Measurements from ENCODE around the gene PPP3CB.

The PPP3CB gene

DNA sequence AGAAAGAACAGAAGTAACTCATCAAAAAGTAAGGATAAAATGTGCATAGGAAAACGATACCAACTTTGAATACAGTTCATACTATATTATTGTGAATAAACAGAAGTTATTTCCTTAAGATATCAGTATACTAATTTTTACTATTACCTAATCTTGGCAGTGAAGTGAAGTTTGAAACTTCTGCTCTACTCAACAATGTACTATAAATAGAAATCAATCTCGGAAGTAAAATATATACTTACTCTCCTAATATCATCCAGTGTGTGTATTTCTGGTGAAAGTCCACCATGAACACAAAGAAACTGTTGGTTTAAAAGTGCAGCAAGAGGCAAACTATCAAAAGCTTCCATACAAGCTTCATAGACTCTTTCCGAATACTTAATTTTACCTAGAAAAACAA, 24.6 kb downstream of the PPP3CB start:
- Histone ChIP-seq H3K27ac (replicated peaks; ENCODE audit: low read length) (no peak overlapping the region), H2BK5ac (ENCODE audit: low read length) (no peak overlapping the region), H3K27me3 (ENCODE audit: control insufficient read depth in 3 of 3, insufficient read depth in 3 of 3, low read depth in 1 of 3, low read length in 3 of 3) (no peaks in the 10 kb centered on the region), H4K91ac (ENCODE audit: low read depth, low read length, poor library complexity) (no peak overlapping the region), H2BK120ac (ENCODE audit: low read depth, low read length) (no peak overlapping the region), H3K23ac (ENCODE audit: low read depth, low read length, poor library complexity) (no peak overlapping the region), H2AFZ (ENCODE audit: low read length) (no peak overlapping the region), H3K4me3 (ENCODE audit: low read length in 2 of 2) (no peak overlapping the region), H3K4me2 (ENCODE audit: insufficient read depth, low read length, poor library complexity, severe bottlenecking) (no peak overlapping the region), H3K36me3 (replicated peaks in 1 of 2; ENCODE audit: control insufficient read depth in 2 of 2, insufficient read depth in 2 of 2, low read length in 2 of 2) (peaks cover 10 to 98% of the 10 kb centered on the region in 2 donors), H3K9ac (ENCODE audit: low read depth, low read length, poor library complexity) (no peak overlapping the region), H2BK12ac (ENCODE audit: low read length) (no peak overlapping the region), H2BK15ac (ENCODE audit: low read length) (no peak overlapping the region), H3K79me1 (ENCODE audit: low read depth, low read length) (peaks cover 1% of the 10 kb centered on the region), H3K18ac (ENCODE audit: low read length) (no peak overlapping the region), H3K4ac (ENCODE audit: low read length) (no peak overlapping the region), H3K9me3 (replicated peaks in 1 of 2; ENCODE audit: control insufficient read depth in 2 of 2, insufficient read depth in 1 of 2, low read depth in 1 of 2, low read length in 2 of 2) (no peaks in the 10 kb centered on the region), H3K4me1 (ENCODE audit: control insufficient read depth in 2 of 2, insufficient read depth in 1 of 2, low read depth in 1 of 2, low read length in 2 of 2) (no peaks in the 10 kb centered on the region), H2AK5ac (ENCODE audit: low read depth, low read length) (no peak overlapping the region), H4K8ac (ENCODE audit: low read depth, low read length) (no peak overlapping the region), H3K14ac (ENCODE audit: low read length) (no peak overlapping the region)
- no peak for DNase-seq (ENCODE audit: low spot score)
- WGBS, 2 donors (ENCODE audit: extremely low coverage in 2 of 2, insufficient read length in 2 of 2, insufficient replicate concordance in 1 of 2): no CpG with 5 or more reads among the region's 3 CpGs

DNA sequence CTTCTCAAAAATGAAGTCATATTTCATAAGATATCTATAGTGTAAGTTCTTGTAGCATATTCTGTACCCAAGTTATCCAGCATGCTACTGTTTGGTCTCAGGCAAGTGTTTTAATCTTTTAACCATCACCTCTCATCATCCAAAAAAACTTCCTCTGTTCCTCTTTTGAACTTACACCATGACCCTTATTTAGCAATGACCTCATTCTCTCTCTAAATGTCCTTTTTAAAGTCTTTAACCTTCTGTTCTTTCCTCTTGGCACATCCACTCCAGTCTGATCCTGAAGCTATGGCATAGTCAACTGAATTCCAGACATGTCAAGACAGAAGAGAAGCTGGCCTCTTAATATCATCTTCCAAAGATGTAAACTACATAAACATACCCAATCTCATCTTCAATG, 26.2 kb downstream of the PPP3CB start:
- Histone ChIP-seq H3K23ac (ENCODE audit: low read depth, low read length, poor library complexity) (no peak overlapping the region), H2BK12ac (ENCODE audit: low read length) (no peak overlapping the region)

DNA sequence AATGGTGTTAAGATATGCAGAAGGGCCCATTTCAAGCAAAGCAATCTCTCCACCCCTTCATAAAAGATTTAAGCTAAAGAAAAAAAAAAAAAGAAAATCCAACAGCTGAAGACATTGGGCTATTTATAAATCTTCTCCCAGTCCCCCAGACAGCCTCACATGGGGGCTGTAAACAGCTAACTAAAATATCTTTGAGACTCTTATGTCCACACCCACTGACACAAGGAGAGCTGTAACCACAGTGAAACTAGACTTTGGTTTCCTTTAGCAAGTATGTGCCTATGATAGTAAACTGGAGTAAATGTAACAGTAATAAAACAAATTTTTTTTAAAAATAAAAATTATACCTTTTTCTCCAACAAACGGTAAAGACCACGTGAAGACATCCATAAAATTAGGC, 28.6 kb downstream of the PPP3CB start:
- H3K79me1 ChIP-seq (ENCODE audit: low read depth, low read length): no peaks in the 10 kb centered on the region

More for the DNA sequence above, 26.2 kb downstream of the PPP3CB start:
- Histone ChIP-seq H3K18ac (ENCODE audit: low read length) (no peak overlapping the region), H2BK15ac (ENCODE audit: low read length) (no peak overlapping the region), H4K8ac (ENCODE audit: low read depth, low read length) (no peak overlapping the region), H3K9ac (ENCODE audit: low read depth, low read length, poor library complexity) (no peak overlapping the region), H2AFZ (ENCODE audit: low read length) (no peak overlapping the region), H3K36me3 (replicated peaks in 1 of 2; ENCODE audit: control insufficient read depth in 2 of 2, insufficient read depth in 2 of 2, low read length in 2 of 2) (peaks cover 12 to 98% of the 10 kb centered on the region in 2 donors), H3K27ac (replicated peaks; ENCODE audit: low read length) (no peak overlapping the region), H3K4me3 (ENCODE audit: low read length in 2 of 2) (no peak overlapping the region), H3K79me1 (ENCODE audit: low read depth, low read length) (peaks cover 1% of the 10 kb centered on the region), H3K14ac (ENCODE audit: low read length) (no peak overlapping the region), H3K4me1 (ENCODE audit: control insufficient read depth in 2 of 2, insufficient read depth in 1 of 2, low read depth in 1 of 2, low read length in 2 of 2) (no peaks in the 10 kb centered on the region), H2BK120ac (ENCODE audit: low read depth, low read length) (no peak overlapping the region), H2BK5ac (ENCODE audit: low read length) (no peak overlapping the region), H3K4me2 (ENCODE audit: insufficient read depth, low read length, poor library complexity, severe bottlenecking) (no peak overlapping the region), H3K9me3 (replicated peaks in 1 of 2; ENCODE audit: control insufficient read depth in 2 of 2, insufficient read depth in 1 of 2, low read depth in 1 of 2, low read length in 2 of 2) (no peaks in the 10 kb centered on the region), H2AK5ac (ENCODE audit: low read depth, low read length) (no peak overlapping the region), H4K91ac (ENCODE audit: low read depth, low read length, poor library complexity) (no peak overlapping the region), H3K4ac (ENCODE audit: low read length) (no peak overlapping the region), H3K27me3 (ENCODE audit: control insufficient read depth in 3 of 3, insufficient read depth in 3 of 3, low read depth in 1 of 3, low read length in 3 of 3) (no peaks in the 10 kb centered on the region)
- DNase-seq (ENCODE audit: low spot score): no peak

DNA sequence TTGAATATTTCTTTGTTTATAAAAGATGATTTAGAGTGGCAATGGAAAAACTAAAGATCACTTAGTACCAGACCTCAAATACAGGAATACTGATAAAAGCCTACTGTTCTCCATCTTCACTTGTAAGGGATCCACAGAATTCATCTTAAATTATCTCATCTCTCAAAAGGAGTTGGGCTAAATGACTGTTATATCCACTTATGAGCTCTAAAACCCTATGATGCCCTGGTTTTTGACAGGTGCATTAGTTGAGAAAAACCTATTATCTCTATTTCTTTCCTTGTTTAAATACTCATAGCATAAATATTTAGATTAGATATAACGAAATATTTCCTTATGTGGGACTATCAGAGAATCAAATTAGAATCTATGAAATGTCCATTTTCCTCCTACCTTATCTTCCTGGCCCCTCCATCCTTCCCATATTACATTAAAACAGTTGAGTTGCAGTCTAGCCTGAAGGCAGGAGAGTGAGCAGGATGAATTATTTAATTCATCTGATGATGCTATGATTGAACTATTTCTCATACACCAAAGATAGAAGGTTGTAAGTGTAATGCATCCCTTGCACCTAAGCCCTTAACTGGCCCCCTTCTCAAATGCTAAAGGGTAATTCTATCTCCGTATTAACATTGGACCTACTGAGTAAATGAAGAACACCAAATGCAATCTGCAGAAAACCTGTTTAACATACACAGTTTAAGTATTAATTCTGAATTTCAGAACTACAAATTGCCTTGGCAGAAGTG, 29.7 kb downstream of the PPP3CB start:
- H2AFZ ChIP-seq (ENCODE audit: low read length): no peak overlapping the region
- H4K91ac ChIP-seq (ENCODE audit: low read depth, low read length, poor library complexity): no peak overlapping the region
- H3K14ac ChIP-seq (ENCODE audit: low read length): no peak overlapping the region
- H3K79me1 ChIP-seq (ENCODE audit: low read depth, low read length): no peaks in the 10 kb centered on the region
- no peak for DNase-seq (ENCODE audit: low spot score)
- no peak overlapping the region for H3K4ac ChIP-seq (ENCODE audit: low read length)
- H2BK15ac ChIP-seq (ENCODE audit: low read length): no peak overlapping the region
- no peak overlapping the region for H2BK120ac ChIP-seq (ENCODE audit: low read depth, low read length)
- no peak overlapping the region for H3K4me3 ChIP-seq (ENCODE audit: low read length in 2 of 2)
- no peak overlapping the region for H3K27ac ChIP-seq (replicated peaks; ENCODE audit: low read length)
- H2BK12ac ChIP-seq (ENCODE audit: low read length): no peak overlapping the region
- no CpG with 5 or more reads among the region's 2 CpGs for WGBS, 2 donors (ENCODE audit: extremely low coverage in 2 of 2, insufficient read length in 2 of 2, insufficient replicate concordance in 1 of 2)
- no peaks in the 10 kb centered on the region for H3K9me3 ChIP-seq (replicated peaks in 1 of 2; ENCODE audit: control insufficient read depth in 2 of 2, insufficient read depth in 1 of 2, low read depth in 1 of 2, low read length in 2 of 2)
- no peak overlapping the region for H4K8ac ChIP-seq (ENCODE audit: low read depth, low read length)
- no peaks in the 10 kb centered on the region for H3K27me3 ChIP-seq (ENCODE audit: control insufficient read depth in 3 of 3, insufficient read depth in 3 of 3, low read depth in 1 of 3, low read length in 3 of 3)
- H3K4me1 ChIP-seq (ENCODE audit: control insufficient read depth in 2 of 2, insufficient read depth in 1 of 2, low read depth in 1 of 2, low read length in 2 of 2): no peaks in the 10 kb centered on the region
- H2BK5ac ChIP-seq (ENCODE audit: low read length): no peak overlapping the region
- no peak overlapping the region for H3K4me2 ChIP-seq (ENCODE audit: insufficient read depth, low read length, poor library complexity, severe bottlenecking)
- peaks cover 12 to 84% of the 10 kb centered on the region in 2 donors for H3K36me3 ChIP-seq (replicated peaks in 1 of 2; ENCODE audit: control insufficient read depth in 2 of 2, insufficient read depth in 2 of 2, low read length in 2 of 2)
- no peak overlapping the region for H2AK5ac ChIP-seq (ENCODE audit: low read depth, low read length)
- H3K23ac ChIP-seq (ENCODE audit: low read depth, low read length, poor library complexity): no peak overlapping the region
- H3K9ac ChIP-seq (ENCODE audit: low read depth, low read length, poor library complexity): no peak overlapping the region
- H3K18ac ChIP-seq (ENCODE audit: low read length): no peak overlapping the region

More for the DNA sequence above, 28.6 kb downstream of the PPP3CB start:
- DNase-seq (ENCODE audit: low spot score): no peak
- H3K23ac ChIP-seq (ENCODE audit: low read depth, low read length, poor library complexity): no peak overlapping the region
- H3K36me3 ChIP-seq (replicated peaks in 1 of 2; ENCODE audit: control insufficient read depth in 2 of 2, insufficient read depth in 2 of 2, low read length in 2 of 2): peaks cover 12 to 95% of the 10 kb centered on the region in 2 donors
- no peak overlapping the region for H3K4ac ChIP-seq (ENCODE audit: low read length)
- H3K14ac ChIP-seq (ENCODE audit: low read length): no peak overlapping the region
- H3K18ac ChIP-seq (ENCODE audit: low read length): no peak overlapping the region
- H3K27ac ChIP-seq (replicated peaks; ENCODE audit: low read length): no peak overlapping the region
- no peak overlapping the region for H3K4me3 ChIP-seq (ENCODE audit: low read length in 2 of 2)
- no peak overlapping the region for H4K8ac ChIP-seq (ENCODE audit: low read depth, low read length)
- H3K4me2 ChIP-seq (ENCODE audit: insufficient read depth, low read length, poor library complexity, severe bottlenecking): no peak overlapping the region
- no peaks in the 10 kb centered on the region for H3K9me3 ChIP-seq (replicated peaks in 1 of 2; ENCODE audit: control insufficient read depth in 2 of 2, insufficient read depth in 1 of 2, low read depth in 1 of 2, low read length in 2 of 2)
- no peaks in the 10 kb centered on the region for H3K27me3 ChIP-seq (ENCODE audit: control insufficient read depth in 3 of 3, insufficient read depth in 3 of 3, low read depth in 1 of 3, low read length in 3 of 3)
- no CpG with 5 or more reads among the region's 2 CpGs for WGBS, 2 donors (ENCODE audit: extremely low coverage in 2 of 2, insufficient read length in 2 of 2, insufficient replicate concordance in 1 of 2)
- no peaks in the 10 kb centered on the region for H3K4me1 ChIP-seq (ENCODE audit: control insufficient read depth in 2 of 2, insufficient read depth in 1 of 2, low read depth in 1 of 2, low read length in 2 of 2)
- no peak overlapping the region for H2AFZ ChIP-seq (ENCODE audit: low read length)
- H2AK5ac ChIP-seq (ENCODE audit: low read depth, low read length): no peak overlapping the region
- no peak overlapping the region for H2BK15ac ChIP-seq (ENCODE audit: low read length)
- H4K91ac ChIP-seq (ENCODE audit: low read depth, low read length, poor library complexity): no peak overlapping the region
- no peak overlapping the region for H2BK120ac ChIP-seq (ENCODE audit: low read depth, low read length)
- H2BK5ac ChIP-seq (ENCODE audit: low read length): no peak overlapping the region
- no peak overlapping the region for H2BK12ac ChIP-seq (ENCODE audit: low read length)
- H3K9ac ChIP-seq (ENCODE audit: low read depth, low read length, poor library complexity): no peak overlapping the region

Data from neuronal stem cell (in vitro differentiated cells).